SK-N-SH (cell line): ENCODE measurements around the gene TSC22D2.

Experiments used
- CHD2 ChIP-seq: fragments of 150-350 bp; IDR thresholded peaks from 2 replicates; pipeline ENCODE4 v1.6.1; 2018; ENCODE audit warnings: low read length; ENCODE audit not compliant: partially characterized antibody
- EP300 ChIP-seq, 2 experiments: IDR thresholded peaks; 2 replicates each; pipeline versions ENCODE4 v1.4.0 to v1.6.1; 2012; ENCODE audit warnings: borderline replicate concordance in 1 of 2, low read depth in 1 of 2, low read length in 1 of 2
- GABPA ChIP-seq: IDR thresholded peaks from 2 replicates; pipeline ENCODE4 v1.4.0; 2012; ENCODE audit warnings: low read depth, mild to moderate bottlenecking
- NFIC ChIP-seq: IDR thresholded peaks from 2 replicates; pipeline ENCODE4 v1.4.0; 2012; ENCODE audit warnings: borderline replicate concordance
- NRF1 ChIP-seq: IDR thresholded peaks from 2 replicates; pipeline ENCODE4 v1.6.1; 2012; ENCODE audit warnings: low read depth, mild to moderate bottlenecking, low read length
- RFX5 ChIP-seq: IDR thresholded peaks from 2 replicates; pipeline ENCODE4 v1.6.1; 2012; ENCODE audit warnings: mild to moderate bottlenecking, improper control_type of control experiment, low read length
- TAF1 ChIP-seq: IDR thresholded peaks from 2 replicates; pipeline ENCODE4 v1.6.1; 2012; ENCODE audit warnings: low read depth, mild to moderate bottlenecking, low read length, moderate library complexity, borderline replicate concordance
- TCF12 ChIP-seq: IDR thresholded peaks from 2 replicates; pipeline ENCODE4 v1.4.0; 2012
- TEAD4 ChIP-seq: IDR thresholded peaks from 2 replicates; pipeline ENCODE4 v1.4.0; 2012; ENCODE audit warnings: mild to moderate bottlenecking, borderline replicate concordance; ENCODE audit not compliant: insufficient read depth
- YY1 ChIP-seq: IDR thresholded peaks from 2 replicates; pipeline ENCODE4 v1.4.0; 2012; ENCODE audit warnings: low read depth, mild to moderate bottlenecking
- TF ChIP-seq, protein P1 (sequence below): fragments of 200-600 bp; sonication (generic); IDR thresholded peaks from 2 replicates; pipeline ENCODE4 v1.6.1; 2017; ENCODE audit warnings: antibody characterized with exemption, mild to moderate bottlenecking, moderate library complexity
- TF ChIP-seq, protein P2 (sequence below): IDR thresholded peaks from 2 replicates; pipeline ENCODE4 v1.4.0; 2012; ENCODE audit warnings: low read depth, borderline replicate concordance

DNA sequence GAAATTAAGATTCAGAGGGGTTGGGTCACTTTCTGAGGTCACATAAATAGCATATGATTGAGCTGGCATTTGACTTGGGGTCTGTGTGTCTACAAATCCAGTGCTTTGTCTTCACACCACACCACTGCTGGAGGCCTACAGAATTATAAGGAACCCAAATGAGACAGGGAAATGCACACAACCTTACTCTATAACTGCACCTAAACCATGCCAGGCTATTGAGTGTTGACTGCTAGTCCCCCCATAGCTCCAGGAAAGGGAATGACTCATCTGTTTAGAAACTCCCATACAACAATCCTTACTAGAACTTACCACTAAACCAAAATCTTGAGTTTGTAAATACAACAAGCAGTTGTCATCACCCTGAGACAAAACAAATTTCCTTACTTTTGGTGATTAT, 16.9 kb upstream of the TSC22D2 start:
- TF ChIP-seq, protein P1, sequence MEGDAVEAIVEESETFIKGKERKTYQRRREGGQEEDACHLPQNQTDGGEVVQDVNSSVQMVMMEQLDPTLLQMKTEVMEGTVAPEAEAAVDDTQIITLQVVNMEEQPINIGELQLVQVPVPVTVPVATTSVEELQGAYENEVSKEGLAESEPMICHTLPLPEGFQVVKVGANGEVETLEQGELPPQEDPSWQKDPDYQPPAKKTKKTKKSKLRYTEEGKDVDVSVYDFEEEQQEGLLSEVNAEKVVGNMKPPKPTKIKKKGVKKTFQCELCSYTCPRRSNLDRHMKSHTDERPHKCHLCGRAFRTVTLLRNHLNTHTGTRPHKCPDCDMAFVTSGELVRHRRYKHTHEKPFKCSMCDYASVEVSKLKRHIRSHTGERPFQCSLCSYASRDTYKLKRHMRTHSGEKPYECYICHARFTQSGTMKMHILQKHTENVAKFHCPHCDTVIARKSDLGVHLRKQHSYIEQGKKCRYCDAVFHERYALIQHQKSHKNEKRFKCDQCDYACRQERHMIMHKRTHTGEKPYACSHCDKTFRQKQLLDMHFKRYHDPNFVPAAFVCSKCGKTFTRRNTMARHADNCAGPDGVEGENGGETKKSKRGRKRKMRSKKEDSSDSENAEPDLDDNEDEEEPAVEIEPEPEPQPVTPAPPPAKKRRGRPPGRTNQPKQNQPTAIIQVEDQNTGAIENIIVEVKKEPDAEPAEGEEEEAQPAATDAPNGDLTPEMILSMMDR = no peak
- TF ChIP-seq YY1 = no peak
- TF ChIP-seq RFX5 = no peak
- TF ChIP-seq, protein P2, sequence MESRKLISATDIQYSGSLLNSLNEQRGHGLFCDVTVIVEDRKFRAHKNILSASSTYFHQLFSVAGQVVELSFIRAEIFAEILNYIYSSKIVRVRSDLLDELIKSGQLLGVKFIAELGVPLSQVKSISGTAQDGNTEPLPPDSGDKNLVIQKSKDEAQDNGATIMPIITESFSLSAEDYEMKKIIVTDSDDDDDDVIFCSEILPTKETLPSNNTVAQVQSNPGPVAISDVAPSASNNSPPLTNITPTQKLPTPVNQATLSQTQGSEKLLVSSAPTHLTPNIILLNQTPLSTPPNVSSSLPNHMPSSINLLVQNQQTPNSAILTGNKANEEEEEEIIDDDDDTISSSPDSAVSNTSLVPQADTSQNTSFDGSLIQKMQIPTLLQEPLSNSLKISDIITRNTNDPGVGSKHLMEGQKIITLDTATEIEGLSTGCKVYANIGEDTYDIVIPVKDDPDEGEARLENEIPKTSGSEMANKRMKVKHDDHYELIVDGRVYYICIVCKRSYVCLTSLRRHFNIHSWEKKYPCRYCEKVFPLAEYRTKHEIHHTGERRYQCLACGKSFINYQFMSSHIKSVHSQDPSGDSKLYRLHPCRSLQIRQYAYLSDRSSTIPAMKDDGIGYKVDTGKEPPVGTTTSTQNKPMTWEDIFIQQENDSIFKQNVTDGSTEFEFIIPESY = no peak
- TF ChIP-seq NRF1 = no peak
- TF ChIP-seq CHD2 = no peak
- no peak for TF ChIP-seq EP300 (IDR thresholded peaks at IDR 0.05; ENCODE audit: borderline replicate concordance in 1 of 2, low read depth in 1 of 2, low read length in 1 of 2)
- no peak for TF ChIP-seq TCF12
- TF ChIP-seq NFIC = no peak
- no peak for TF ChIP-seq TAF1
- TF ChIP-seq TEAD4 = no peak
- no peak for TF ChIP-seq GABPA
